Measurements from ENCODE around the gene KCNMA1. TPM values are rescaled to one million over a fixed set of nuclear protein-coding genes. Genes with fewer than 3 reads are reported as not detected.

The KCNMA1 gene
- total RNA-seq, 3 donors from 2014 or later: 13.6 to 37.8 (median 15.1) TPM

DNA sequence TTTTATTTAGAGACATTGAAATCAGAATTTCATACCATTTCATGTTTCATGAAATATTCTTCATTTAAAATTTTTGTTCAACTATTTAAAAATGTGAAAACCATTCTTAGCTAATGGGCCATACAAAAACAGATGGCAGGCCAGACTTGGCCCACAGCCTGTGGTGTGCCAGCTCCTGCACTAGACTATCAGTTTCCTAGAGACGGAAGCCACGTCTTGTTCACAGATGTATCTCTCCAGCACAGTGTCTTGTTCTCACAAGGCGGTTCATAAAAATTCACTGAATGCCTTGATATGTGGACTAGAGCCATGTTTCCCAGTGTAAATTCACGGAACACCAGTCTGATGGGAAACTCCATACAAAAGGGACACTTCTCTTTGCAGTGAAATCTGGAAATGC lies 216.0 kb downstream of the KCNMA1 start:
- Histone ChIP-seq H3K27me3 (no peaks in the 10 kb centered on the region), H3K4me3 (no peak overlapping the region), H3K36me3 (no peaks in the 10 kb centered on the region), H3K27ac (no peak overlapping the region), H3K9me3 (no peaks in the 10 kb centered on the region), H3K4me1 (no peaks in the 10 kb centered on the region)
- DNase-seq (ENCODE audit: low spot score in 2 of 2): no peak
- intact Hi-C loops (cut with DNase I; ENCODE audit: low total_unique reads): no loop called here
- no peak for TF ChIP-seq POLR2A (IDR thresholded peaks at IDR 0.05)
- TF ChIP-seq, protein P1, sequence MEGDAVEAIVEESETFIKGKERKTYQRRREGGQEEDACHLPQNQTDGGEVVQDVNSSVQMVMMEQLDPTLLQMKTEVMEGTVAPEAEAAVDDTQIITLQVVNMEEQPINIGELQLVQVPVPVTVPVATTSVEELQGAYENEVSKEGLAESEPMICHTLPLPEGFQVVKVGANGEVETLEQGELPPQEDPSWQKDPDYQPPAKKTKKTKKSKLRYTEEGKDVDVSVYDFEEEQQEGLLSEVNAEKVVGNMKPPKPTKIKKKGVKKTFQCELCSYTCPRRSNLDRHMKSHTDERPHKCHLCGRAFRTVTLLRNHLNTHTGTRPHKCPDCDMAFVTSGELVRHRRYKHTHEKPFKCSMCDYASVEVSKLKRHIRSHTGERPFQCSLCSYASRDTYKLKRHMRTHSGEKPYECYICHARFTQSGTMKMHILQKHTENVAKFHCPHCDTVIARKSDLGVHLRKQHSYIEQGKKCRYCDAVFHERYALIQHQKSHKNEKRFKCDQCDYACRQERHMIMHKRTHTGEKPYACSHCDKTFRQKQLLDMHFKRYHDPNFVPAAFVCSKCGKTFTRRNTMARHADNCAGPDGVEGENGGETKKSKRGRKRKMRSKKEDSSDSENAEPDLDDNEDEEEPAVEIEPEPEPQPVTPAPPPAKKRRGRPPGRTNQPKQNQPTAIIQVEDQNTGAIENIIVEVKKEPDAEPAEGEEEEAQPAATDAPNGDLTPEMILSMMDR (IDR thresholded peaks at IDR 0.05): no peak
- TF ChIP-seq POLR2AphosphoS5 (IDR thresholded peaks at IDR 0.05): no peak

DNA sequence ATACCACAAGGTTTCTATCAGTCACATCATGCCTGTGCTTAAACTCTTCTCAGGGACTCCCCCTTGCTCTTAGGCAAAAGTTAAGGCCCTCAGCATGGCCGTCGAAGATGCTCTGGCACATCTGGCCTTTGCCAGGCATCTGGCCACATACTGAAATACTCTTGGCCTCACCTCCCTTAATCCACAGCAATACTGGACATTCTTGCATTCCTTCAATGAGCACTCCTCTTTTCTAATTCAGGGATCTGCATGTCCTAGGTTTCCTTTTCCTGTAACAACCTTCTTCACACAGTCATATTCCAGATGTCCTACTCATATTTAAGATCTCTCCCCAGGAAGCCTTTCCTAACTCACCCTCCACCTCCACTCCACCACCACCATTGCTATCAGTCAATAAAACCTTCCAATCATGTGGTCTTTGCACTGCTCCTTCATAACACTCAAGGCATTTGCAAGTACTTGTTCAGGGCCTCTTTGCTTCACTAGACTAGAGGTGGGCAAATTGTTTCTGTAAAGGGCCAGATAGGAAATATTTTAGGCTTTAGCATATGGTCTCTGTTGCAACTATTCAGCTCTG lies 216.6 kb downstream of the KCNMA1 start:
- no peak overlapping the region for H3K27ac ChIP-seq

DNA sequence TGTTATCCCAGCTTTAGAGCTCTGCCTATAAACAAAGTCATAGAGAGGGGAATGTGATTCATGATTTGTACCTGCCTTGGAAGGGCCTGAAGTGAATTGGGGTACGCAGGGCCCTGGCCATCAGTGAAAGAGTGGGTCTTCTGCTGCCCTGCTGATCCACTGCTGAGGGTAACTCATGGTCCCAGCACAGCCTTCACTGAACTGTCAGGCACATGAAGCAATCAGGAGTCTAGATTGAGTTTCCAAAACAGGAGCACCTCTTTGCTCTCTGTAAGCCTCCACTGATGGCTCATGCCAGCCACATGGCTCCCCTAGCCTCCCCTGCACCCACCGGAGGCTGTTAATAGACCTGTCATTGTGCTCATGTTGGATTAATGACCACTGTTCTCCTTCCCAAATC lies 217.6 kb downstream of the KCNMA1 start:
- DNase-seq (ENCODE audit: low spot score in 2 of 2): no peak
- no peaks in the 10 kb centered on the region for H3K27me3 ChIP-seq
- H3K4me1 ChIP-seq: peaks cover 0 to 3% of the 10 kb centered on the region in 2 donors
- H3K36me3 ChIP-seq: no peaks in the 10 kb centered on the region
- no peaks in the 10 kb centered on the region for H3K9me3 ChIP-seq
- no peak overlapping the region for H3K4me3 ChIP-seq
- H3K27ac ChIP-seq: no peak overlapping the region
- intact Hi-C loops (cut with DNase I; ENCODE audit: low total_unique reads): no loop called here
- TF ChIP-seq, protein P1 (IDR thresholded peaks at IDR 0.05): no peak
- TF ChIP-seq POLR2AphosphoS5 (IDR thresholded peaks at IDR 0.05) (no peak), POLR2A (IDR thresholded peaks at IDR 0.05) (no peak)

More for the DNA sequence above, 216.6 kb downstream of the KCNMA1 start:
- H3K27me3 ChIP-seq: no peaks in the 10 kb centered on the region
- TF ChIP-seq, protein P1 (IDR thresholded peaks at IDR 0.05): no peak
- TF ChIP-seq POLR2A (IDR thresholded peaks at IDR 0.05) (no peak), POLR2AphosphoS5 (IDR thresholded peaks at IDR 0.05) (no peak)
- H3K9me3 ChIP-seq: no peaks in the 10 kb centered on the region
- no peak for DNase-seq (ENCODE audit: low spot score in 2 of 2)
- no peaks in the 10 kb centered on the region for H3K36me3 ChIP-seq
- no peak overlapping the region for H3K4me3 ChIP-seq
- intact Hi-C loops (cut with DNase I; ENCODE audit: low total_unique reads): no loop called here
- peaks cover 0 to 1% of the 10 kb centered on the region in 2 donors for H3K4me1 ChIP-seq

DNA sequence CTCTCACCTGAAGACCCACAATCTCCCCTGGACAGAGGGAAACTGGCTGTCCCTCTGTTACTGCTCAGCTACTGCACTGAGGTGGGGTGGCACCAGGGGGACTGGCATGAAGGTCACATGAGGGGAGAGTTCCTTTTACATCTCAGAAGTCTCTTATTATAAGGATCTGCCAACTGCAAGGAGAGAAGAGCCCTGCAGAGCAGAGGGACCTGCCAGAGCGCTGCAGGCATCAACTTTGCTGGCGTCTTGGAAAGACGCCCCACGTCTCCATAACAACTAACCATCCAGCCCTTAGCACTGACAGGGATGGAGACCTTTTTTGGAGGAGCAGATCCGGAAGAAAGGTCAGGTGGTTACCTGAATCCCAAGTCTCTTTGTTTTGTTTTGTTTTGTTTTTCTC lies 218.6 kb downstream of the KCNMA1 start:
- Histone ChIP-seq H3K36me3 (no peaks in the 10 kb centered on the region), H3K9me3 (no peaks in the 10 kb centered on the region), H3K4me1 (peaks cover 0 to 3% of the 10 kb centered on the region in 2 donors), H3K27me3 (no peaks in the 10 kb centered on the region), H3K27ac (no peak overlapping the region), H3K4me3 (no peak overlapping the region)
- DNase-seq (ENCODE audit: low spot score in 2 of 2): no peak
- TF ChIP-seq POLR2A (IDR thresholded peaks at IDR 0.05): no peak
- TF ChIP-seq POLR2AphosphoS5 (IDR thresholded peaks at IDR 0.05): no peak
- intact Hi-C loops (cut with DNase I; ENCODE audit: low total_unique reads): no loop called here

DNA sequence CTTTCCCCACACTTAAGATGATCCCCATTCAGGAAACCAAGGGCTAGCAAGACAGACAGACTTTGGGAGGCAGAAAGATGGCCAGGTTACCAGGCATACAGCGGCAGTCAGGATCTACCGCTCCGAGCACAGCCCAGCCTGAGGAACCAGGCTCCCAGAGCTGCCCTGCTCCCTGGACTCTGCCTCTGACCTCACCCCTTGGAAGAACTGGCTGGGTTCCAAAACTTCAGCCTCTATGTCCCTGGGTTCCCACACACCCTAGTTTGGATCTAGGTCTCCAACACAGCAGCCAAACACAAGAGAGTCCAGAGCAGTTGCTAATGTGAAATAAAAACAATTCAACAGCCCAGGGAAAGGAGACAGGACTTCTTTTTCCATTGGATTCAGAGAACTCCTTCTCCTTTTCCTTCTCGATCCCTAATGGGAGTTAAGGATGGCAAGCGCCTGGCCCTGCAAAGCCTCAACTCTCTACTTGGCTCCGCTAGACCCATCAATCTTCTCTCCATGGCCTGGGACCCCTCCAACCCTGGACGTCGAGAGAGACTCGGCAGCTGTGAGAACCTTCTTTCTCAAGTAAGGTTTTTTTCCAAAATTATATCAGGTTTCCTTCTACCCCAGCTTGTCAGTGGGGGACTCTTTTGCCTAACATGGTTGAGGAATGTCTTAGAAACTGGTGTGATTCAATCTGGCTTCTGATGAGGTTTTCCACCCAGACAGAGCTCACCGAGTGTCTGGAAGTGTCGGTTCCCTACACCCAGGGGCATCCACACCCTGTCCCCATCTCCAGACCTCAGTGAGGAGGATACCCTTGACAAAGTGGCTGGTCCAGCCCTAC lies 219.6 kb downstream of the KCNMA1 start:
- TF ChIP-seq POLR2AphosphoS5 (IDR thresholded peaks at IDR 0.05): no peak
- no peak for TF ChIP-seq POLR2A (IDR thresholded peaks at IDR 0.05)
- TF ChIP-seq, protein P1 (IDR thresholded peaks at IDR 0.05): no peak
- DNase-seq (ENCODE audit: low spot score in 2 of 2): no peak
- peaks cover 0 to 3% of the 10 kb centered on the region in 2 donors for H3K4me1 ChIP-seq
- H3K36me3 ChIP-seq: no peaks in the 10 kb centered on the region
- no peaks in the 10 kb centered on the region for H3K27me3 ChIP-seq
- H3K9me3 ChIP-seq: no peaks in the 10 kb centered on the region
- no peak overlapping the region for H3K4me3 ChIP-seq
- peak overlapping the region in 1 of 2 donors; percentile 8 for H3K27ac ChIP-seq
- intact Hi-C loops (cut with DNase I; ENCODE audit: low total_unique reads): no loop called here
